SJCRH30 (cell line): Measurements from ENCODE around the gene POU3F1. TPM values are rescaled to one million over a fixed set of nuclear protein-coding genes. Genes with fewer than 3 reads are reported as not detected.

Experiments
- DNase-seq, 2 experiments: peaks; one replicate each; pipeline ENCODE4 v3.0.0-alpha.2; 2015 to 2020
- H3K27ac ChIP-seq: fragments of 250-450 bp; sonication (Bioruptor Pico); 2 replicates; pipeline ENCODE4 v1.5.1; 2020; ENCODE audit warnings: mild to moderate bottlenecking, moderate library complexity
- H3K27me3 ChIP-seq: fragments of 250-450 bp; sonication (Bioruptor Pico); 2 replicates; pipeline ENCODE4 v1.5.1; 2020; ENCODE audit warnings: mild to moderate bottlenecking, moderate library complexity
- H3K36me3 ChIP-seq: fragments of 250-450 bp; sonication (Bioruptor Pico); 2 replicates; pipeline ENCODE4 v1.5.1; 2020; ENCODE audit warnings: mild to moderate bottlenecking, moderate library complexity
- H3K4me1 ChIP-seq: fragments of 250-450 bp; sonication (Bioruptor Pico); 2 replicates; pipeline ENCODE4 v1.5.1; 2020; ENCODE audit warnings: mild to moderate bottlenecking, moderate library complexity
- H3K4me3 ChIP-seq: fragments of 250-450 bp; sonication (Bioruptor Pico); 2 replicates; pipeline ENCODE4 v1.5.1; 2020; ENCODE audit warnings: mild to moderate bottlenecking, moderate library complexity
- H3K9me3 ChIP-seq: fragments of 250-450 bp; sonication (Bioruptor Pico); replicated peaks from 2 replicates; pipeline ENCODE4 v1.5.1; 2020; ENCODE audit warnings: mild to moderate bottlenecking, moderate library complexity
- total RNA-seq: library from RNA; depleted of rRNA; stranded (reverse); fragments of >200 nt; shearing (Covaris generic); gene quantifications from 2 replicates; pipeline ENCODE4 v1.2.3, GENCODE V29; 2014; rRNA removed

POU3F1 gene
- total RNA-seq: 1.6 and 1.7 TPM in 2 replicates

DNA sequence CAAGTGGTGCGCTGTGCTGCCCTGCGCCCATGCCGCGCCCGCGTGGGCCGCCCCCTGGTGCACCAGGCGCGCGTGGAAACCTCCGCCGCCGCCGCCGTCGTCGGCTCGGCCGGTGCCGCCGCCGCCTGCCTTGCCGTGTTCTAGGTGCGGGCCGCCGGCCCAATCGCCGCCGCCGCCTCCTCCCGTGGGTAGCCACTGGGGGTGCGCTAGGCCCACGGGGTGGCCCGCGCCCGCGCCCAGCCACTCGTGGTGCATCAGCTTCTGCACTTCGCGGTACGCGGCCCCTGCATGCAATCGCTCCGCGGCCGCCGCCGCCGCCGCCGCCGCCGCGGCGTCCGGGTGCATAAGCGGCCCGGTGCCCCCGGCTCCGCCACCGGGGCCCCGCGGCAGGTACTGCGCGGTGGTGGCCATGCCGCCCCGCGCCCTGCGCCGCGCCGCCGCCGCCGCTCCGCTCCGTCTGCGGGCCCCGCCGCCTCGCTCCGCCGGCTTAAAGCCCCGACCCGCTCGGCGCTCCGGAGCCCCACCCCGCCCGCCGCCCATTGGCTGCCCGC, at the start of gene POU3F1:
Gene POU3F1 (minus strand): TSS at position 461 of the 551 bp plus-strand sequence. CDS start 50 bp downstream, at position 411.
- H3K27ac ChIP-seq: peak within 1 kb of the TSS; percentile 27; the same call in 1 of the 2 replicates
- DNase-seq: no peak
- H3K36me3 ChIP-seq: no peaks in the 10 kb centered on the region
- no peaks in the 10 kb centered on the region for H3K27me3 ChIP-seq
- H3K9me3 ChIP-seq: no peaks in the 10 kb centered on the region
- peak within 1 kb of the TSS; percentile 69 for H3K4me3 ChIP-seq
- H3K4me1 ChIP-seq: peaks cover 8% of the 10 kb centered on the region; the same call in 1 of the 2 replicates

DNA sequence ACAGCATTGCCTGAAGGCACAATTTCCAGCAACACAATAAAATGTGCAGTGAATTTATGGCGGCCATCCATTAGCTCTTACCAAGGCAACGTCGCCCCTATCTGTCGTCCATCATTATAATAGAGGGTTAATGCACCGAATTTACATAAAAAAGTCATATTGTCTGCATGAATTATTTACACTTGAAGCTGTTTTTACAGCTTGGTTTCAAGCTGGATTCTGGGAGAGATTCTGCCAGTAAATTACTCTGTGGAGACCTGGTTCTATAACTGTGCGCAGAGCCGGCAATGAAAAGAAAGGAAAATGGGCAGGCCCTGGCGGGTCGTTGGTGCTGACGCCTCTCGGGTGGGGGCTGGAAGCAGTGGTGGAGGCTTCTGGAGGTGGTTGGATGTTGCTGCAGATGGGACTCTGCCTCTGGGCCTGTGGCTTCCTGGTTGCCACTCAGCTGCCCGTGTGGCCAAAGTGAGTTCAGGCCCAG, 48.9 kb upstream of the POU3F1 start:
- no peak for DNase-seq
- Histone ChIP-seq H3K9me3 (no peaks in the 10 kb centered on the region), H3K27ac (no peak overlapping the region), H3K27me3 (no peaks in the 10 kb centered on the region), H3K4me3 (no peak overlapping the region), H3K4me1 (peaks cover 5% of the 10 kb centered on the region; the same call in 1 of the 2 replicates), H3K36me3 (no peaks in the 10 kb centered on the region)

DNA sequence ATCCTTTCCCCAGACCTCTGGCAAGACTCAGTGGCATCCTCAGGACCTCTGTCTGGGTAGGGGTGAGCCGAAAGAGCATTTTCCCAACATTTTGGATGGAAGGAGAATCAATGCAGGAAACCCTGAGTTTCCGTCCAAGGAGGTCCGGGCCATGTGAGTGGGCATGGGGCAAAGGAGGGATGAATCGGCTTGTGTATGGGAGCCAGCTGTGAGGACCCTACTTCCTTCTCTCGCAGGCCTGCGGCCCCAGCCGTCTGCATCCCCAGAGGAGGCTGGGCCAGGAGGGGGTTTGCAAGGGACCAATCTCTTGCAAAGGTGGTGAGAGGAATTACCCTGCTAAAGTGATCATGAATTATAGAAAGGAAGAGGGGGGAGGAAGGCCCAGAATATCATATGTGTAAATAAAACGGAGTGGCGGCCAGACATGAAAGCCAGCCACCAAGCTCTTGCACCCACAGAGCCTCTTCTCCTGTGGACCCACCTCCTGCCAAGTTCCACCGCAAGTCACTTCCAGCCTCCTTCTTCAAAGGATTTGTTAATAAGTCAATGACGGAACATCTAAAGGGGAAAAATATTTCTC, 48.2 kb upstream of the POU3F1 start:
- no peak overlapping the region for H3K27ac ChIP-seq
- no peak for DNase-seq
- H3K9me3 ChIP-seq: no peaks in the 10 kb centered on the region
- no peaks in the 10 kb centered on the region for H3K36me3 ChIP-seq
- H3K4me3 ChIP-seq: no peak overlapping the region
- H3K4me1 ChIP-seq: peaks cover 5% of the 10 kb centered on the region; the same call in 1 of the 2 replicates
- no peaks in the 10 kb centered on the region for H3K27me3 ChIP-seq

DNA sequence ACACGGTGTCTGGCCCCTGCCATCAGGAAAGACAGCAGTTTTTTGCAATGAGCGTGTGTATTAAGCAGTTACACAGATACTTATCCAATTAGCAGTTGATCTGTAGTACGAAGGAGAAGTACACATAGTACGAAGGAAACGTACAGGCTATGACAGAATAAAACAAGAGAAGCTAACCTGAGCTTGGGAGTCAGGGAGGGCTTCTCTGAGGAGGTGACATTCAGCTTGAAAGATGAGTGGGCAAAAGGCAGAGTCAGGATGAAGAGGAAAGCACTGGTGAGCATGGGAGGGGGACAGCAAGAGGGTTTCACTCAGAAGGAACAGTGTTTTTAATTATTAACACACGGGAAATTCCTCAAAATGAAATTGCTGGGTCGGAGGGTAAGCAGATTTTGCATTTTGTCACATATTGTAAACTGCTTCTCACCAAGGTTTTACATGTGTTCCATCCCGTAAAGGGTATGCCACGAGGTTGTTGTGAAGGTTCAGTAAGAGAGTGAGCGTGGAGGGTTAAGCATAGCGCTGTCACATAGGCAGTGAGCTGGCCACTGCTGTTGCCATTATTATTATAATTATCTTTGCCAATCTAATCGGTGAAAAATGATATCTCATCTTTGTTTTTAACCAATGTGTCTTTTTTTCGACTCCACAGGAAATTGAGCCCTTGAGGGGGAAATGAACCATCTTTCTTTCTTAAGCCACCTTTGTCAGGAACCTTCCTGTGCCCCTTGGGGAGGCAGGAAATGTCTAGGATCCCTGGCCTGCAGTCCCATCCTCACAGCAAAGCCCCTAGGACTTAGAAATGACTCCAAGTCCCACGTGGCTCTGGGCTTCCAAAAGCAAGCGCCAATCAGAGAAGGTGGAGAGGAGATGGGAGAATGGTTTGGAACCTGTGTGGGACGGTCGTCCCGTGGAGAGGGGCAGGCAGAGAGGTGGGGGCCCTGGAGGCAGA, 47.3 kb upstream of the POU3F1 start:
- no peaks in the 10 kb centered on the region for H3K36me3 ChIP-seq
- H3K27me3 ChIP-seq: no peaks in the 10 kb centered on the region
- no peak overlapping the region for H3K4me3 ChIP-seq
- DNase-seq: no peak
- peaks cover 5% of the 10 kb centered on the region; the same call in 1 of the 2 replicates for H3K4me1 ChIP-seq
- H3K27ac ChIP-seq: no peak overlapping the region
- no peaks in the 10 kb centered on the region for H3K9me3 ChIP-seq

DNA sequence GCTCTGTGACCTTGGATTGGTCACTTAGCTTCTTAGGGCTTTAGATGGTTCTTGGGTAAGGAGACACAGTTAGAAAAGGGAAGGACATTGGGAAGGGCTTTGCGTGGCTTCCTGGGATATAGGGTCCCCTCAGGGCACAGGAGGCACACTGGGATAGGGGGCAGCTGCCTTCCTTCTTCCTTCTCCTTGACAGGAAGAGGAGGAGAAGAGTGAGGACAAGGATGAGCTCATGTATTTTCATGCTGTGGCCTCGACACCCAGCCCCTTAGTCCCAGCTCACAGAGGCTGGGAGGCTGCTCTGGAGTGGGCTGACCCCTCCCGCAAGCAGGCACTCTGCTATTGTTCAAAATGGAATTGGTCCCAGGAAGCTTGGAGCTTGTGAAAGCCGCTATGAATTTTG, 45.7 kb upstream of the POU3F1 start:
- Histone ChIP-seq H3K4me1 (peaks cover 5% of the 10 kb centered on the region; the same call in 1 of the 2 replicates), H3K4me3 (no peak overlapping the region), H3K27ac (no peak overlapping the region), H3K36me3 (no peaks in the 10 kb centered on the region), H3K27me3 (no peaks in the 10 kb centered on the region), H3K9me3 (no peaks in the 10 kb centered on the region)
- peak; percentile 46 to 73 for DNase-seq

DNA sequence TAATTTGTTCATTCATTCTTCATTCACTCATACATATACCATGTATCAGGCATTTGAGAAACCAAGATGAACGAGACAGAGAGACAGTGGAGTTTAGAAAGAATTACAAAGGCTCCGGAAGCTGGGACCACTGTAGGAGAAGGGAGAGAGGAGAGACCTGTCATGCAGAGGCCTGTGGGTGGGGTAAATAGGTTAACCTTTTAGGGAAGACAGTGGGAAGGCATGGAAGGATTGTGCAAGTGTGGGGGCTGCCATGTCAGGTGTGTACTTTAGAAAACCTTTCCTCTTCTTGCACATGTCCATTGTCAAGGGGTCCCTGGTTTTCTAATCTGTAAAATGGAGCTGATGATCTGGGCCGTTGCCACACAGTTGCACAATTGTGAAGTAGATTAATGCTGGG, 44.2 kb upstream of the POU3F1 start:
- Histone ChIP-seq H3K4me1 (peaks cover 5% of the 10 kb centered on the region; the same call in 1 of the 2 replicates), H3K9me3 (no peaks in the 10 kb centered on the region), H3K27ac (no peak overlapping the region), H3K4me3 (no peak overlapping the region), H3K27me3 (no peaks in the 10 kb centered on the region), H3K36me3 (no peaks in the 10 kb centered on the region)
- no peak for DNase-seq

DNA sequence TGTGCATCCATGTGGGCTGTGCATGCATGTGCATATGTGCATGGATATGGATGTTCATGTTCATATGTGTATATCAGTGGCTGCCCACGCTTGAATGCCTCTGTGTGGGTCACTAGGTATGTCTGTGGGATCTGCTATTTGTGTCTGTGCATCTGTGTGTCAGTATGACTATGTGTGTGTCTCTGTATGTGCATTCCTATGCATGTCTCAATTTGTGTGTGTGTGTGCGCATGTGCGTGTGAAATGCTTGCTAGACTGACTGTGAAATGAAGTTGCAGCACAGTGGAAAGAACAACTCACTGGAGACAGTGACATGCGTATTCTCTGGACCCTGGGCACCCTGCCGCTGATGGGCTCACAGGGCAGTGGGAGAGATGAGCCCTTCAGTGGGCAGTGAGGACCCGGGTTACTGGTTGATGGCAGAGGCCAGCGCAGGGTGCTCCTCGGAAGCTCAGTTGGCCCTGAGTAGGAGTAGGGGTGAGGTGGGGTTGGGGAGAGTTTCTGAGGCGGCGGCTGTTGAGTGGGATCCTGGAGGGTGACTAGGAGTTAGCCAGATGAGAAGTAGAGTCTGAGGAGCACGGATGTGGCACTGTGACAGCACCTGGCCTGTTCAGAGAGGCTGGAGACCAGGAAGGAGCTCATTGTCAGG, 43.2 kb upstream of the POU3F1 start:
- no peaks in the 10 kb centered on the region for H3K27me3 ChIP-seq
- H3K36me3 ChIP-seq: no peaks in the 10 kb centered on the region
- H3K4me1 ChIP-seq: peaks cover 9% of the 10 kb centered on the region; the same call in 1 of the 2 replicates
- no peaks in the 10 kb centered on the region for H3K9me3 ChIP-seq
- no peak overlapping the region for H3K27ac ChIP-seq
- no peak for DNase-seq
- no peak overlapping the region for H3K4me3 ChIP-seq

DNA sequence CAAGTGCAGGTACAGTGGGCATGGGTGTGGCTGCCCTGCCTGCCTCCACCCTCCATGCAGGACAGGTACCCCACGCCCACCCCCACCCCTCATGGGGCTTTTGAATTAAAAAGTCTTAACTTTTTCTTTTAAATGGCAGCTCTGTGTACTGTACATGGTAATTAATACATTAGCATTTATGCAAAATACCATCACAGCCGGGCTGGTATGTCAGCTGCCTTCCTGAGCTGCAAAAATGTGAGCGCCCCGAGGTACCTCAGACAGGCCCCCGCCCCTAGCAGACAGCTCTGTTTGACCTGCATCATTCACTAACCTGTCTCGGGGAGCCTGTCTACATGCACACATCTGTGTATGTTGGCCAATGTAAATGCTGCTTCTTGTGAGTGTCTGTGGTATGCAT, 42.2 kb upstream of the POU3F1 start:
- Histone ChIP-seq H3K9me3 (no peaks in the 10 kb centered on the region), H3K4me3 (no peak overlapping the region), H3K4me1 (peaks cover 19% of the 10 kb centered on the region), H3K36me3 (no peaks in the 10 kb centered on the region), H3K27me3 (no peaks in the 10 kb centered on the region), H3K27ac (no peak overlapping the region)
- DNase-seq: no peak

DNA sequence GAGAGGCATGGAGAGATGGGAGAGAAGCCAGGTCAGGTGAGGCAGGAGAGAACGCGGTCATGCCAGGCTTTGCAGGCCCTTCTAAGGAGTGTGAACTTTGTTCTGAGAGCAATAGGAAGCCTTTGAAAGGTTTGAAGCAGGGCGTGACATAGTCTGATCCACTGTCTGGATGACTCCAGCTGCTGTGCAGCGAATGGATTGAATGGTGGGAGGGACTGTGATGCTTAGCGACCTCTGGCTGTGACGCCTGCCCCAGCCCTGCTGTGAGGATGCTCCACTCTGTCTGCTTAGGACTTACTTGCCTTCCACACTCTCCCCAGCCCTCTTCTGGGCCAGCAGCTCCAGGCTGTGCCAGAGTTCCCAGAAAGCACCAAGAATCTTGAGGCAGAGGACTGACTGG, 41.8 kb upstream of the POU3F1 start:
- Histone ChIP-seq H3K27ac (no peak overlapping the region), H3K4me1 (peaks cover 23% of the 10 kb centered on the region), H3K4me3 (no peak overlapping the region), H3K36me3 (no peaks in the 10 kb centered on the region), H3K27me3 (no peaks in the 10 kb centered on the region), H3K9me3 (no peaks in the 10 kb centered on the region)
- DNase-seq: peak in 1 of 2 experiments; percentile 53

DNA sequence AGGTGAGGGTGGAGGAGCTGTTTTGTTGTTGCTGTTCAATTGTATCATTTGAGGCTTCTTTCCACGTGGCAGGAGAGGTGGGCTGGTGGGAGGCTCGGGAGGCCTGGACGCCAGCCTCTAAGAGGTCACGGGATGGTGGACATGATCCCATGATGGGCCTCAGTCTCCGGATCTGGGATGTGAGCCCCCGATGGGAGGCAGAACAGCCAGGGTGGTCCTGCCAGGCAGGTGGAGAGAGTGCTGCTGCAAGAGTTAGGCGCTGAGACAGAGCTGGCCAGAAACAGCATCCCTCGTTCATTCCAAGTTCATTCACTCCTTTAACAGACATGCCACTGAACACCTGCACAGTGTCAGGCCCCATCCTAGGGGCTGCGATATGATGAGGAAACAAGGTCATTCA, 41.1 kb upstream of the POU3F1 start:
- Histone ChIP-seq H3K9me3 (no peaks in the 10 kb centered on the region), H3K27ac (no peak overlapping the region), H3K36me3 (no peaks in the 10 kb centered on the region), H3K4me3 (no peak overlapping the region), H3K27me3 (no peaks in the 10 kb centered on the region), H3K4me1 (peaks cover 30% of the 10 kb centered on the region)
- no peak for DNase-seq

DNA sequence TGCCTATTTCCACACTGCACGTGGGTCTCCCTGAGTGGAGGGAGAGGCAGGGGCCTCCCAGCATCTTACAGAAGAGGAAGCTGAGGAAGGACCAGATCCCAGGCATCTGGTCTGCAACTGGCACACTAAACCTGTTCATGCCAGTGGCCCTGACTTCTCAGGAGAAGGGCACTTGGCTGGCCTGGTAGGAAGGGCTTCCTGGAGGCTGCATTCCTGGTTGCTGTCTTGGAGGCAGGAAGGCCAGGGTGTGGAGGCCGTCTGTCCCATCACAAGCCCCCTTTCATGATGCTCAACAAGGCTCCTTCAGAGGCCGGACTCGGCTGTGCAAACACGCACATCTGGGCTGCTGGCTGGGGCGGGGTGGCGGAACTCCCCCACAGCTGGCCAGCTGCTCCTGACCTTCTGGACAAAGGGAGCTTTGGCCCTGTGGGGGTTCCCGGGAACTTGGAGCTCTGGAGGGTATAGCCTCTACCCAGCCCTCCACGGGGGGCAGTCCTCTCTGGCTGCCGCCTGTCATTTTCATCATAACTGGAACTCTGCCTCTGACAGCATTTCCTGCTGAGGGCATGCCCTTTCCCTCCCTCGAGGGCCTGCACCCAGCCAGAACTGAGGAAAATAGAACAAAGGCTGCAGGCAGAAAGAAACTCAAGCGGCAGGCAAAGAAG, 39.2 kb upstream of the POU3F1 start:
- H3K9me3 ChIP-seq: no peaks in the 10 kb centered on the region

DNA sequence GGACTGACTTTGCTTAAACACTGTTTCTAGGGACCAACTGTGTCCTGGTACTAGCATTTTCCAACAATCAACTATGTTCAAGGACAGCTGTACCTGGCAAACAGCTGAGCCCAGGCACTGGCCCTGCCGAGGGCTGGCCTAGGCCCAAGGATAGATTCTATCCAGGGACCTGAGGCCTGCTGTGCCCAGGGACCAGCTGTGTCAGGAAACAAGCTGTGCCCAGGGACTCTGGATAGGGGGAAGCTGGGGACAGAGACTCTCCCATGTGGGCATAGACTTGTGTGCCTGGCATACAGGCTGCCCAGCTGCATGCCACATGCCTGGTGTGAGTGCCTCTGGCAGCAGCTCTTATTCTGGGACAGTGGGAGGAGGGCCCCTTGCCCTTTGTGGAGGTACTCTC, 38.1 kb upstream of the POU3F1 start:
- H3K4me3 ChIP-seq: no peak overlapping the region
- no peaks in the 10 kb centered on the region for H3K36me3 ChIP-seq
- H3K27ac ChIP-seq: no peak overlapping the region
- no peaks in the 10 kb centered on the region for H3K9me3 ChIP-seq
- peak in 1 of 2 experiments; percentile 40 for DNase-seq
- H3K27me3 ChIP-seq: no peaks in the 10 kb centered on the region
- peaks cover 26% of the 10 kb centered on the region for H3K4me1 ChIP-seq

More for the DNA sequence above, 39.2 kb upstream of the POU3F1 start:
- no peaks in the 10 kb centered on the region for H3K27me3 ChIP-seq
- no peak overlapping the region for H3K4me3 ChIP-seq
- H3K36me3 ChIP-seq: no peaks in the 10 kb centered on the region
- DNase-seq: peak; percentile 35 to 43
- no peak overlapping the region for H3K27ac ChIP-seq
- H3K4me1 ChIP-seq: peaks cover 26% of the 10 kb centered on the region

DNA sequence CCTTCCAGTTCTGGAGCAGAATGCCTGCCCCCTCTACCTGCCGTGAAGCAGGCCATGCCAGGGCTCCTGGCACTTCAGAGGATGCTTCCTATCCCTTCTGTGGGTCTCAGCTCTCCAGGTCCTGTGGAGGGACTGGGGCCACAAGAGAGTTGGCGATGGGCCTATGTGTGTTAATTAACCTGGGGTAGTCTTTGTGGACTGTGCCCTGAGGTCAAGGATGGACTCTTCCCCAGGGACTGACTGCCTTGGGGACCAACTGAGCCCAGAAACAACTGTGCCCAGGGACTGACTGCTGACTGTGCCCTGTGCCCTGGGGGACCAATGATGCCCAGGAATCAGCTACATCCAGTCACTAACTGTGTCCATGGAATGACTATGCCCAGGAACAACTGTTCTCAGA, 37.5 kb upstream of the POU3F1 start:
- peaks cover 26% of the 10 kb centered on the region for H3K4me1 ChIP-seq
- no peaks in the 10 kb centered on the region for H3K9me3 ChIP-seq
- H3K27me3 ChIP-seq: no peaks in the 10 kb centered on the region
- no peaks in the 10 kb centered on the region for H3K36me3 ChIP-seq
- no peak for DNase-seq
- H3K4me3 ChIP-seq: no peak overlapping the region
- no peak overlapping the region for H3K27ac ChIP-seq

DNA sequence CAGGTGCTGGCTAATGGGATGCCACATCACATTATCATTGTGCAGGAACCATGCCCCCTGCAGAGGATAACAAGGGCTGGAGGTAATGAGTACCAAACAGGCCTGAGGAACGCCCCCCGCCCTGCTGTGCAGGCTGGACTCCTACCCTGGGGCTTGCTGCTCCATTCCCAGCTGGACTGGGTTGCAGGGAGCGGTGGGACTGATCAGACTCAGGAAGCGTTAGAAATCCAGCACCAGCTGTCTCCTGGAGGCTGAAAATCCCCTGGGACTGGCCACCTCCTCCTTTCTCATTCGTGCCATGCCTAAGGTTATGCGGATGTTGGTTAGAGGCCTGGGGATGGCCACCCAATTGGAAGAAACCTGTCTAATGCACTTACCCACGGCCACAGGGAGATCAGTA, 36.9 kb upstream of the POU3F1 start:
- Histone ChIP-seq H3K27me3 (no peaks in the 10 kb centered on the region), H3K4me3 (no peak overlapping the region), H3K4me1 (peaks cover 26% of the 10 kb centered on the region), H3K27ac (no peak overlapping the region), H3K9me3 (no peaks in the 10 kb centered on the region), H3K36me3 (no peaks in the 10 kb centered on the region)
- DNase-seq: peak; percentile 91
